Gastroesophageal sphincter (tissue), 4 donors: ENCODE measurements around the gene ESR2. TPM values are rescaled to one million over a fixed set of nuclear protein-coding genes. Genes with fewer than 3 reads are reported as not detected.
"Not testable (repeated sequence)": the region's sequence is repeated elsewhere in the genome, so short reads cannot be mapped to it uniquely, and the experiment has no call there.

Source experiments
- ATAC-seq: fragments of 150-250 bp; one replicate; pipeline ENCODE4 v1.9.1; 2016; ENCODE audit warnings: mild to moderate bottlenecking, moderate library complexity
- H3K27ac ChIP-seq, 4 donors: fragments of 200-600 bp; sonication (generic) in 3 of 4; 1 replicate in 3 of 4; 2 replicates in 1 of 4; pipeline ENCODE4 v1.5.1; 2016 to 2019
- H3K27me3 ChIP-seq: fragments of 200-600 bp; sonication (generic); one replicate; pipeline ENCODE4 v1.5.1; 2019
- H3K36me3 ChIP-seq, 2 donors: fragments of 200-600 bp; sonication (generic); one replicate each; pipeline ENCODE4 v1.5.1; 2019; ENCODE audit warnings: control low read depth in 1 of 2
- H3K4me1 ChIP-seq, 3 donors: fragments of 200-600 bp; sonication (generic); 1 replicate in 2 of 3; 2 replicates in 1 of 3; pipeline ENCODE4 v1.5.1; 2016 to 2019; ENCODE audit warnings: control low read depth in 2 of 3
- H3K4me3 ChIP-seq, 2 donors: fragments of 200-600 bp; sonication (generic); one replicate each; pipeline ENCODE4 v1.5.1; 2019; ENCODE audit warnings: mild to moderate bottlenecking in 1 of 2, moderate library complexity in 1 of 2
- H3K9me3 ChIP-seq, 3 donors: fragments of 200-600 bp; sonication (generic); one replicate each; pipeline ENCODE4 v1.5.1; 2017 to 2019; ENCODE audit warnings: control low read depth in 2 of 3
- CTCF ChIP-seq, 4 experiments: fragments of 200-600 bp in 2 of 4; fragments of 450-650 bp in 2 of 4; sonication (generic) in 1 of 4; IDR thresholded peaks; one replicate each; pipeline ENCODE4 v1.5.1; 2017 to 2019; ENCODE audit warnings: antibody characterized with exemption in 4 of 4, mild to moderate bottlenecking in 2 of 4, moderate library complexity in 2 of 4
- EP300 ChIP-seq: sonication (generic); formaldehyde crosslinking; IDR thresholded peaks from one replicate; pipeline ENCODE4 v1.6.1; 2017; ENCODE audit warnings: antibody characterized with exemption, mild to moderate bottlenecking
- POLR2A ChIP-seq, 2 donors: fragments of 450-650 bp; IDR thresholded peaks; one replicate each; pipeline ENCODE4 v1.6.1; 2017; ENCODE audit warnings: antibody characterized with exemption in 2 of 2, mild to moderate bottlenecking in 2 of 2, moderate library complexity in 1 of 2
- POLR2AphosphoS5 ChIP-seq: sonication (generic); formaldehyde crosslinking; IDR thresholded peaks from one replicate; pipeline ENCODE4 v1.6.1; 2017; ENCODE audit warnings: antibody characterized with exemption
- WGBS, 2 donors: methylation state at CpG; one replicate each; pipeline ENCODE4 v1.1.5; 2018; ENCODE audit warnings: low coverage in 1 of 2; 5-methylcytosine and 5-hydroxymethylcytosine counted together
- total RNA-seq, 4 donors: library from RNA; depleted of rRNA; stranded (reverse); fragments of >200 nt; gene quantifications; one replicate each; pipeline ENCODE4 v1.1.0, GENCODE V29; 2016

ESR2 gene
- total RNA-seq, 4 donors from 2014 or later, result 0.23 to 2.5 (median 0.40) TPM; not detected in 1

DNA sequence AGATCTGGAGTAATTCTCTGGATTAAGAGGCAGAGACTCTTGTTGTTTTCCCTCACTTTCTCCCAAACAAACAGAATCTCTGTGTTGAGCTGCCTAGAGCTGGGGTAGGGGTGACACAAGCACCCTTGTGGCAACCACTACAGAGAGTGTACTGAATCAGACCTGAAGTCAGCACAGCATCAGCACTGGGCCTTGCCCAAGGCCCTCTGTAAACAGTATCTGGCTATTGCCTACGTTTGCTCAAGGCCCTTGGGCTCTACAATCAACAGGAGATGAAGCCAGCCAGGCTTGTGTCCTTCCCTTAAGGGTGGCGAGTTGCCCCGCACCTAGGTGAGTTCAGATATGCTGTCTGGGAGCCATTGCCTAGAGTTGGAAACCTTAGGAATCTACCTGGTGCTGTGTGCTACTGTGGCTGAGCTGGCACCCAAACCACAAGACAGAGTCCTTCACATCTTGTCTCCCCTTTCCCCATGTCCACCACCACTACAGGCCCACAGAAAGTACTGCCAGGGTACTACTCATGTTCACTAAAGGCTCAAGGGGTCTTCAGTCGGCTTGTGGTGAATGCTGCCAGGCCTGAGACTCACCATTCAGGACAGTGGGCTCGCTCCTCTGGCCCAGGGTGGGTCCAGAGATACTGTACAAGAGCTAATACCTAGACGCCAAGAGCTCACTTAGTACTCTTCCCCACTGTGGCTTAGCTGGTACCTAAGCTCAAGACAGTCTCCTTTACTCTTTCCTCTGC lies 234.5 kb downstream of the ESR2 start:
- no peaks in the 10 kb centered on the region for H3K27me3 ChIP-seq
- H3K27ac ChIP-seq, result no peak overlapping the region
- H3K4me1 ChIP-seq, result no peaks in the 10 kb centered on the region
- 100% methylated on average over 1 of the region's 6 CpGs; no CpG with 5 or more reads in 1 of the 2 donors for WGBS, 2 donors
- TF ChIP-seq POLR2AphosphoS5, result no peak
- TF ChIP-seq POLR2A (IDR thresholded peaks at IDR 0.05), result no peak
- no peak for TF ChIP-seq CTCF (IDR thresholded peaks at IDR 0.05)
- no peak for TF ChIP-seq EP300
- H3K4me3 ChIP-seq, result no peak overlapping the region
- no peaks in the 10 kb centered on the region for H3K9me3 ChIP-seq
- peaks cover 0 to 48% of the 10 kb centered on the region in 2 donors for H3K36me3 ChIP-seq
- no peak for ATAC-seq

DNA sequence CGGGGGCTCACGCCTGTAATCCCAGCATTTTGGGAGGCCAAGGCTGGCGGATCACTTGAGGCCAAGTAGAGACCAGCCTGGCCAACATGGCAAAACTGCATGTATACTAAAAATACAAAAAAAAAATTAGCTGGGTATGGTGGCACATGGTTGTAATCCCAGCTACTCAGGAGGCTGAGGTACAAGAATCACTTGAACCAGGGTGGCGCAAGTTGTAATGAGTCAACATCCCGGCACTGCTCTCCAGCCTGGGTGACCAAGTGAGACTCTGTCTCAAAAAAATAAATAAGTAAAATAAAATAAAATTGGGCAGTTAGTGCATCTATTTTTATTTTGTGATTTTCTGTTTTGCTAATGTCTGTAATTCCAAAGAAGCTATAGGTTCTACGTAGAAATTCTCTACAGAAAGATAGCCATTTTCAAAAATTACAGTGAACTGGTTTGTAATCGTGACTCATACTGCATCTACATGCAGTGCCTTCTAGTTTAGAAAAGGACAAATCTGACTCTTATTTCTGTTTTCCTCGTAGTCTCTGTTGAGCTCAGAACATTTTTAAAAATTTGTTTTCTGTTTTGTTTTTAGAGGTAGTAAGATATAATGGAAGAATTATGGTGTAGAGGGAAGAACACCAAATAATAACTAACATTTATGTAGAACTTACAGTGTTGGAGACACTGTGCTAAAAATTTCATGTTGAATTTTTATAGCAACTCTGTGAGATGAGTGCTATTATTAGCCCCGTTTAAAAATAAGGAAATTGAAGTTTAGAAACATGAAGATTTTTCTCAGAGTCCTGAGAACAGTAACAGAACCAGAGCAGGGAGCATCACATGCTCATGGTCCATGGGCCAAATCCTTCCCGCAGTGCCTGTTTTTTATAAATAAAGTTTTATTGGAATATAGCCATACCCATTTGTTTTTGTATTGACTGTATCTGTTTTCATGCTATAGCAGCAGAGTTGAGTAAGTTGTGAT lies 240.2 kb downstream of the ESR2 start:
- Histone ChIP-seq H3K27ac (peak overlapping the region in 1 of 4 donors; percentile 42), H3K4me1 (peaks cover 0 to 8% (median 0%) of the 10 kb centered on the region in 3 donors), H3K27me3 (no peaks in the 10 kb centered on the region), H3K36me3 (peaks cover 0 to 46% of the 10 kb centered on the region in 2 donors), H3K4me3 (no peak overlapping the region), H3K9me3 (no peaks in the 10 kb centered on the region)
- ATAC-seq, result no peak
- TF ChIP-seq POLR2A (IDR thresholded peaks at IDR 0.05), result no peak
- no peak for TF ChIP-seq POLR2AphosphoS5
- no peak for TF ChIP-seq CTCF (IDR thresholded peaks at IDR 0.05)
- TF ChIP-seq EP300, result no peak
- 77 to 82% methylated on average over 9 to 10 of the region's 10 CpGs for WGBS, 2 donors

DNA sequence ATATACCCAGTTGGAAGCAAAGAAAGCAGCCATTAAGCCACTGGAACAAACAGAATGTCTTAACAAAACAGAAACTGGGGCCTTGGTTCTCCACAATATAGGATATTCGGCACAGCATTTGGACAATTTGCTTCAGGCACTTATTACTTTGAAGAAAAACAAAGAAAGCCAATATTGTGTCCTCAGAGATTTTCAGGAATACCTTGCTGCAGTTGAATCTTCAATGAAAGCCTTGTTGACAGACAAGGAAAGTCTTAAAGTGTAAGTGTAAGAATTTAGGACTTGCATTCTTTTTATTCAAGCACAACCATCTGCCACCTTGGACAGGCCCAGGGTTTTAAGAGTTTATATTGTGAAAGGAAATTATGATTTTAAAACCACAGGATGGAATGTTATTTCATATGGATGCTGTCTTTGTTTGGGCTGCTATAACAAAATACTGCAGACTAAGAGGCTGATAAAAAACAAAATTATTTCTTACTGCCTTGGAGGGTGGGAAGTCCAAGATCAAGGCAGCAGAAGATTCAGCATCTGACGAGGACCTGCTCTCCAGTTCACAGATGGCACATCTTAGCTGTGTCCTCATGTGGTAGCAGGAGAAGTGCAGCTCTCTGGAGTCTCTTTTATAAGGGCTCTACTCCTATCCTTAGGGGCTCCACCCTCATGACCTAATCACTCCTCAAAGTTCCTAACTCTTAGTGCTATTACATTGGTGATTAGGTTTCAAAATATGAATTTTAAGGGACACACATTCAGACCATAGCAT lies 244.4 kb downstream of the ESR2 start:
- TF ChIP-seq EP300 (no peak), CTCF (IDR thresholded peaks at IDR 0.05) (no peak), POLR2A (IDR thresholded peaks at IDR 0.05) (no peak), POLR2AphosphoS5 (no peak)
- no peak overlapping the region for H3K27ac ChIP-seq
- 83 to 85% methylated on average over 2 of the region's 2 CpGs for WGBS, 2 donors
- no peak overlapping the region for H3K4me3 ChIP-seq
- H3K27me3 ChIP-seq, result no peaks in the 10 kb centered on the region
- peaks cover 0 to 37% of the 10 kb centered on the region in 2 donors for H3K36me3 ChIP-seq
- H3K4me1 ChIP-seq, result peaks cover 0 to 8% (median 0%) of the 10 kb centered on the region in 3 donors
- no peaks in the 10 kb centered on the region for H3K9me3 ChIP-seq
- ATAC-seq, result no peak

GRCh38 chr14:64045091-64045490 lies 249.1 kb downstream of the ESR2 start:
- TF ChIP-seq POLR2A (IDR thresholded peaks at IDR 0.05) (no peak), POLR2AphosphoS5 (no peak), EP300 (no peak), CTCF (IDR thresholded peaks at IDR 0.05) (no peak)
- H3K4me1 ChIP-seq, result no peaks in the 10 kb centered on the region
- ATAC-seq, result no peak
- no peak overlapping the region for H3K27ac ChIP-seq
- peaks cover 0 to 25% of the 10 kb centered on the region in 2 donors for H3K36me3 ChIP-seq
- 64 to 100% methylated on average over 1 to 2 of the region's 2 CpGs for WGBS, 2 donors
- no peak overlapping the region for H3K4me3 ChIP-seq
- no peaks in the 10 kb centered on the region for H3K27me3 ChIP-seq
- peaks cover 0 to 8% (median 0%) of the 10 kb centered on the region in 3 donors for H3K9me3 ChIP-seq

DNA sequence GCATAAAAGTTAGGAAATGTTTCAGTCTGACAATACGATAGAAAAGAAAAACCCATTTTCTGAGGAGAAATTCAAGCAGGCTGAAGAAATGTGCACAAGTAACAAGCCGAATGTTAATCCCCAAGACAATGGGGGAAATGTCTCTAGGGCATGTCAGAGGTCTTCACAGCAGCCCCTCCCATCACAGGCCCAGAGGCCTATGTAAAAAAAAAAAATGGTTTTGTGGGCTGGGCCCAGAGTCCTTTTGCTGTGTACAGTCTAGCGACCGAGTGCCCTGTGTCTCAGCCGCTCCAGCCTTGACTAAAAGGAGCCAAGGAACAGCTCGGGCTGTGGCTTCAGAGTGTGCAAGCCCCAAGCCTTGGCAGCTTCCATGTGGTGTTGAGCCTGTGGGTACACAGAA lies 250.9 kb downstream of the ESR2 start:
- WGBS, 2 donors, result 83 to 96% methylated on average over 2 to 6 of the region's 6 CpGs
- H3K27me3 ChIP-seq, H3K9me3 ChIP-seq, H3K27ac ChIP-seq, H3K4me3 ChIP-seq, H3K4me1 ChIP-seq, ATAC-seq: not testable (repeated sequence)
- H3K36me3 ChIP-seq, result peaks cover 0 to 12% of the 10 kb centered on the region in 2 donors
